GM12864 (cell line): ENCODE results near the gene TGIF2.

Experiments used
- DNase-seq: peaks from one replicate; pipeline ENCODE4 v3.0.0-alpha.2; 2011; ENCODE audit warnings: low read depth
- H3K4me3 ChIP-seq: 2 replicates; pipeline ENCODE4 v1.5.1; 2011; ENCODE audit warnings: mild to moderate bottlenecking, low read depth, low read length, control low read depth
- TF ChIP-seq, protein P1 (sequence below): IDR thresholded peaks from 2 replicates; pipeline ENCODE4 v1.5.1; 2011; ENCODE audit warnings: low read depth, mild to moderate bottlenecking, moderate library complexity, low read length, control low read depth, inconsistent platforms; ENCODE audit errors: missing control alignments

Gene TGIF2

DNA sequence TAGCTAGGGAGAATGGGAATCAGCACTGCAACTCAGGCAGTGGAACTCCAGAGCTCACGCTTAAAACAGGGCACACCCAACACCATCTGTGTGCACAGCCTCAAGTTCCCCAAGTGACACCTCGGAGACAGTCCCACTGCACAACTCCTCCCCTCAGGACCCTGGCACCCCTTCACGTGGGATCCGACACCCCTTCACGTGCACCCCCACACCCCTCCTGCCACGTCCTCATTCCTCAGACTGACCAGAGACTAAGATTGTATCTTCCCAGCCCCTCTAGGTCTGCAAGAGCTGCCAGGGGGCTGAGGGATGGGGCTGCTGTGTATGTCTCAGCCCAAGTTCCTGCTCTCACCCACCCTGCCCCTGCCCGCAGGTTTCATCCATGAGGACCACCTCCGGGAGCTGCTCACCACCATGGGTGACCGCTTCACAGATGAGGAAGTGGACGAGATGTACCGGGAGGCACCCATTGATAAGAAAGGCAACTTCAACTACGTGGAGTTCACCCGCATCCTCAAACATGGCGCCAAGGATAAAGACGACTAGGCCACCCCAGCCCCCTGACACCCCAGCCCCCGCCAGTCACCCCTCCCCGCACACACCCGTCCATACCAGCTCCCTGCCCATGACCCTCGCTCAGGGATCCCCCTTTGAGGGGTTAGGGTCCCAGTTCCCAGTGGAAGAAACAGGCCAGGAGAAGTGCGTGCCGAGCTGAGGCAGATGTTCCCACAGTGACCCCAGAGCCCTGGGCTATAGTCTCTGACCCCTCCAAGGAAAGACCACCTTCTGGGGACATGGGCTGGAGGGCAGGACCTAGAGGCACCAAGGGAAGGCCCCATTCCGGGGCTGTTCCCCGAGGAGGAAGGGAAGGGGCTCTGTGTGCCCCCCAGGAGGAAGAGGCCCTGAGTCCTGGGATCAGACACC, 24.4 kb upstream of the TGIF2 start:
- H3K4me3 ChIP-seq: no peak overlapping the region
- no peak for DNase-seq
- TF ChIP-seq, protein P1, sequence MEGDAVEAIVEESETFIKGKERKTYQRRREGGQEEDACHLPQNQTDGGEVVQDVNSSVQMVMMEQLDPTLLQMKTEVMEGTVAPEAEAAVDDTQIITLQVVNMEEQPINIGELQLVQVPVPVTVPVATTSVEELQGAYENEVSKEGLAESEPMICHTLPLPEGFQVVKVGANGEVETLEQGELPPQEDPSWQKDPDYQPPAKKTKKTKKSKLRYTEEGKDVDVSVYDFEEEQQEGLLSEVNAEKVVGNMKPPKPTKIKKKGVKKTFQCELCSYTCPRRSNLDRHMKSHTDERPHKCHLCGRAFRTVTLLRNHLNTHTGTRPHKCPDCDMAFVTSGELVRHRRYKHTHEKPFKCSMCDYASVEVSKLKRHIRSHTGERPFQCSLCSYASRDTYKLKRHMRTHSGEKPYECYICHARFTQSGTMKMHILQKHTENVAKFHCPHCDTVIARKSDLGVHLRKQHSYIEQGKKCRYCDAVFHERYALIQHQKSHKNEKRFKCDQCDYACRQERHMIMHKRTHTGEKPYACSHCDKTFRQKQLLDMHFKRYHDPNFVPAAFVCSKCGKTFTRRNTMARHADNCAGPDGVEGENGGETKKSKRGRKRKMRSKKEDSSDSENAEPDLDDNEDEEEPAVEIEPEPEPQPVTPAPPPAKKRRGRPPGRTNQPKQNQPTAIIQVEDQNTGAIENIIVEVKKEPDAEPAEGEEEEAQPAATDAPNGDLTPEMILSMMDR: no peak

- TF ChIP-seq, protein P1: no peak
- no peak for DNase-seq
- no peak overlapping the region for H3K4me3 ChIP-seq
Observed at GRCh38 chr20:36549628-36549941, 23.8 kb upstream of the TGIF2 start.

GRCh38 chr20:36549942-36550789, 23.2 kb upstream of the TGIF2 start:
- H3K4me3 ChIP-seq: no peak overlapping the region
- DNase-seq: no peak
- TF ChIP-seq, protein P1: no peak

DNA sequence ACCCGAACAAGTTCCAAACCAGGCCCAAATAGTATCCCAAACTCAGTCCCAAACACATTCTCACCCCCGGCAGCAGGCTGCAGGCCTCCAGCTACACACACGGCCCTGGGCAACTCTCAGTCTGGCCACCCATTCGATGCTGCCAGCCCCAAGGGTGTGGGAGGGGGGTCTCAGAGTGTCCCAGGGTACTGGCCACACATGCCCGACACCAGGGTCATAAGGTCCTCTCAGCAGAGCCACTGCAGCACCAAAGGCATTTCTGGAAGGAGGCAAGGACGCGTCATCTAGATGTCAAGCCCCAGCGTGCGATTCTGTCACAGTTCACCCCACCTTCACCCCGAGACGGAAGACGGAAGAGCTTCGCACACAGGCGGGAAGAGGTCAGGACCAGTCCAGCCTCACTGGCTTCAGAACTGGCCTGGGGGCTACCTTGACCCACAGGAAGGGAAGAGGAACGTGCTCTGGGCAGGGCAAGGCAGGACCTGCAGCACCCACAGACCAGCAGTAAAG, 22.6 kb upstream of the TGIF2 start:
- H3K4me3 ChIP-seq: no peak overlapping the region
- DNase-seq: no peak
- TF ChIP-seq, protein P1: no peak

GRCh38 chr20:36555248-36555647, 18.1 kb upstream of the TGIF2 start:
- TF ChIP-seq, protein P1: no peak
- no peak for DNase-seq
- no peak overlapping the region for H3K4me3 ChIP-seq

- TF ChIP-seq, protein P1: no peak
- no peak for DNase-seq
- H3K4me3 ChIP-seq: no peak overlapping the region
Observed at GRCh38 chr20:36562724-36563123, 10.7 kb upstream of the TGIF2 start.
